Measurements from ENCODE around the gene ATP5IF1.

The ATP5IF1 gene

DNA sequence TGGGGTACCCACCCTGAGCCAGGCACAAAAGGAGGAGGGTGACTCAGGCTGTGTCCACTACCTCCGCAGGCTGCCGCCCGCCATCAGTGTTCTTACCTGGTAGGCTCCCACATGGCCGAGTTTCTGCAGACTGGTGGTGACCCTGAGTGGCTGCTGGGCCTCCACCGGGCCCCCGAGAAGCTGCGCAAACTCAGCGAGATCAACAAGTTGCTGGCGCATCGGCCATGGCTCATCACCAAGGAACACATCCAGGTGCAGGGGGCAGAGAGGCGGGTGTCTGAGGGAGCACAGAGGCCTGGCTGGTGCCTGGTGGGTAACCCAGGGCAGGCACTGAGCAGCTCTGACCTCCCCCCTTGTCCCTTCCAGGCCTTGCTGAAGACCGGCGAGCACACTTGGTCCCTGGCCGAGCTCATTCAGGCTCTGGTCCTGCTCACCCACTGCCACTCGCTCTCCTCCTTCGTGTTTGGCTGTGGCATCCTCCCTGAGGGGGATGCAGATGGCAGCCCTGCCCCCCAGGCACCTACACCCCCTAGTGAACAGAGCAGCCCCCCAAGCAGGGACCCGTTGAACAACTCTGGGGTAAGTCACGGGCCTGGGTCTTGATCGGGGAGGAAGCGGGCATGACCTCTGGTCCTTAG is 36.4 kb downstream of the ATP5IF1 start:
- TF ChIP-seq, protein P1, sequence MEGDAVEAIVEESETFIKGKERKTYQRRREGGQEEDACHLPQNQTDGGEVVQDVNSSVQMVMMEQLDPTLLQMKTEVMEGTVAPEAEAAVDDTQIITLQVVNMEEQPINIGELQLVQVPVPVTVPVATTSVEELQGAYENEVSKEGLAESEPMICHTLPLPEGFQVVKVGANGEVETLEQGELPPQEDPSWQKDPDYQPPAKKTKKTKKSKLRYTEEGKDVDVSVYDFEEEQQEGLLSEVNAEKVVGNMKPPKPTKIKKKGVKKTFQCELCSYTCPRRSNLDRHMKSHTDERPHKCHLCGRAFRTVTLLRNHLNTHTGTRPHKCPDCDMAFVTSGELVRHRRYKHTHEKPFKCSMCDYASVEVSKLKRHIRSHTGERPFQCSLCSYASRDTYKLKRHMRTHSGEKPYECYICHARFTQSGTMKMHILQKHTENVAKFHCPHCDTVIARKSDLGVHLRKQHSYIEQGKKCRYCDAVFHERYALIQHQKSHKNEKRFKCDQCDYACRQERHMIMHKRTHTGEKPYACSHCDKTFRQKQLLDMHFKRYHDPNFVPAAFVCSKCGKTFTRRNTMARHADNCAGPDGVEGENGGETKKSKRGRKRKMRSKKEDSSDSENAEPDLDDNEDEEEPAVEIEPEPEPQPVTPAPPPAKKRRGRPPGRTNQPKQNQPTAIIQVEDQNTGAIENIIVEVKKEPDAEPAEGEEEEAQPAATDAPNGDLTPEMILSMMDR (IDR thresholded peaks at IDR 0.05) = no peak
- Histone ChIP-seq H3K9me3 (no peaks in the 10 kb centered on the region), H3K36me3 (peaks cover 69% of the 10 kb centered on the region), H3K4me1 (ENCODE audit: control insufficient read depth in 1 of 2, insufficient read depth in 1 of 2, low read depth in 1 of 2, low read length in 1 of 2) (peaks cover 0 to 9% of the 10 kb centered on the region in 2 experiments), H3K4me3 (ENCODE audit: low read depth in 1 of 2, low read length in 1 of 2) (no peak overlapping the region), H3K27me3 (no peaks in the 10 kb centered on the region), H3K27ac (no peak overlapping the region)

DNA sequence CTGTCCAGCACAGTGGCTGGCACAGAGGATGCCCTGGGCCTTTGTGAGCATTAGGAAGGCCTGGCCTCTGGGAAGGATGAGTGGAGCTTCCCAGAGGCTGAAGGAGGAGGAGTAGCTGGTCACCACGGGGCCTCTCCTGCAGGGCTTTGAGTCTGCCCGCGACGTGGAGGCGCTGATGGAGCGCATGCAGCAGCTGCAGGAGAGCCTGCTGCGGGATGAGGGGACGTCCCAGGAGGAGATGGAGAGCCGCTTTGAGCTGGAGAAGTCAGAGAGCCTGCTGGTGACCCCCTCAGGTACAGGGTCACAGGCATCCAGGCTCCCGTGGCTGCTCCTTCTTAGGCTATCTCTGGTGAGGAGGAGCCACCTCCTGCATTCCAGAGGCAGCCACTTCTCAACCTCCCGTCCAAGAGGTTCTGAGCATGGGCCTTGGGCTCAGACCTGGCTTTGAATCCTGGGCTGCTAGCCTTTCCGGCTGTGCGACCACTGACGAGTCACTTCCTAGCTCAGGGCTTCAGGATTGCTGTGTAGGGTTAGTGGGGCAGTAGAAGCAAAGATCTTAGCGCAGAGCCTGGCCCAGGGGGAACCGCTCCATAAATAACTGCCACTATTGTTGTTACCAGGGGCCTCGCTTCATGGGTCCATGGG is 37.4 kb downstream of the ATP5IF1 start:
- Histone ChIP-seq H3K9me3 (no peaks in the 10 kb centered on the region), H3K4me3 (ENCODE audit: low read depth in 1 of 2, low read length in 1 of 2) (no peak overlapping the region), H3K27ac (no peak overlapping the region), H3K27me3 (no peaks in the 10 kb centered on the region), H3K4me1 (ENCODE audit: control insufficient read depth in 1 of 2, insufficient read depth in 1 of 2, low read depth in 1 of 2, low read length in 1 of 2) (peaks cover 0 to 4% of the 10 kb centered on the region in 2 experiments), H3K36me3 (peaks cover 79% of the 10 kb centered on the region)
- TF ChIP-seq, protein P1 (IDR thresholded peaks at IDR 0.05) = no peak

DNA sequence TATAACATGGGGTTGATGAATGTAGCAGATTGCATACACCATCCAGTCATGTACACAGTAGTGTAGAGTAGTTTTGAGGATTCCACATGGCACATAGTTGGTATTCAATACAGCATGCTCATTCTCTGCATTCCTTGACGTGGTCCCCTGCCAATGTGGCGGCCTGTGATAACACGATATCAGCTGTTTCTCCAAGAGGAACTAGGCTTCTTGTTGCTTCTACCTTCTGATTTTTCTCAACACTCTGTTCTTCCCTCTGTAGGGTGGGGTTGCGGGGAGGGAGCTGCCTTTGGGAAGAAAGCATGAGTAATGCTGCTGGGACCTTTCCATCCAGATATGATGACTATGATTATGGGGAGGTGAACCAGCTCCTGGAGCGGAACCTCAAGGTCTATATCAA is 42.8 kb downstream of the ATP5IF1 start:
- H3K9me3 ChIP-seq = no peaks in the 10 kb centered on the region
- peaks cover 86% of the 10 kb centered on the region for H3K36me3 ChIP-seq
- no peaks in the 10 kb centered on the region for H3K27me3 ChIP-seq
- peaks cover 14 to 17% of the 10 kb centered on the region in 2 experiments for H3K4me1 ChIP-seq (ENCODE audit: control insufficient read depth in 1 of 2, insufficient read depth in 1 of 2, low read depth in 1 of 2, low read length in 1 of 2)
- TF ChIP-seq, protein P1 (IDR thresholded peaks at IDR 0.05) = no peak
- H3K4me3 ChIP-seq (ENCODE audit: low read depth in 1 of 2, low read length in 1 of 2) = no peak overlapping the region
- no peak overlapping the region for H3K27ac ChIP-seq

DNA sequence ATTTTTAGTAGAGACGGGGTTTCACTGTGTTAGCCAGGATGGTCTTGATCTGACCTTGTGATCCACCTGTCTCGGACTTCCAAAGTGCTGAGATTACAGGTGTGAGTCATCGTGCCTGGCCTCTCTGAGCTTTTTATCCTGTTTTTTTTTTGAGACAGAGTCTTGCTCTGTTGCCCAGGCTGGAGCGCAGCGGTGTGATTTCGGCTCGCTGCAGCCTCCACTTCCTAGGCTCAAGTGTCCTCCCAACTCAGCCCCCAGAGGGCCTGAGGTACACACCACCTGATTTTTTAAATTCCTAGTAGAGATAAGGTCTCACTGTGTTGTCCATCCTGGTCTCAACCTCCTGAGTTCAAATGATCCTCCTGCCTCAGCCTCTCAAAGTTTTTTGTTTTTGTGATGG is 43.8 kb downstream of the ATP5IF1 start:
- Histone ChIP-seq H3K9me3 (no peaks in the 10 kb centered on the region), H3K36me3 (peaks cover 76% of the 10 kb centered on the region), H3K27me3 (no peaks in the 10 kb centered on the region), H3K4me1 (ENCODE audit: control insufficient read depth in 1 of 2, insufficient read depth in 1 of 2, low read depth in 1 of 2, low read length in 1 of 2) (peaks cover 17 to 27% of the 10 kb centered on the region in 2 experiments), H3K4me3 (ENCODE audit: low read depth in 1 of 2, low read length in 1 of 2) (no peak overlapping the region), H3K27ac (no peak overlapping the region)
- TF ChIP-seq, protein P1 (IDR thresholded peaks at IDR 0.05) = no peak

DNA sequence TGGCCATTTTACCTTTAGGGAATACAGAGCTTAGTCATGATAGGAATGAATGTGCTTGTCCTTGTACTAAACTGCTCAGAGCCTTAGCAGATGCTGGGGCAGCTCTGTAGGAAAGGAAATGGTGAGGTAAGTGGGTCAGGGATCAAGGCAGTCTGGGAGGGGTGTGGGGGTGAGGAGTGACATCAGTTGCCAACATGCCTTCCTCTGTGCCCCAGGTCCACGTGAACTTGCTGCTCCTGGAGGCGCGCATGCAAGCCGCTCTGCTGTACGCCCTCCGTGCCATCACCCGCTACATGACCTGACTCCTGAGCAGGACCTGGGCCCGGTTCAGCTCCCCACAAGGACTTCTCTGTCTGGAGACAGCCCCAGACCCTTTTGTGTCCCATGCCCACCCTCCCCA is 44.6 kb downstream of the ATP5IF1 start:
- Histone ChIP-seq H3K36me3 (peaks cover 68% of the 10 kb centered on the region), H3K27ac (no peak overlapping the region), H3K4me3 (ENCODE audit: low read depth in 1 of 2, low read length in 1 of 2) (no peak overlapping the region), H3K27me3 (no peaks in the 10 kb centered on the region), H3K4me1 (ENCODE audit: control insufficient read depth in 1 of 2, insufficient read depth in 1 of 2, low read depth in 1 of 2, low read length in 1 of 2) (peaks cover 19 to 35% of the 10 kb centered on the region in 2 experiments), H3K9me3 (no peaks in the 10 kb centered on the region)
- TF ChIP-seq, protein P1 (IDR thresholded peaks at IDR 0.05) = no peak

All from neutrophil (primary cell).